ACHN (cell line): Measurements from ENCODE around the gene MYBL2.

Experiments used
- DNase-seq: peaks from one replicate; pipeline ENCODE4 v3.0.0-alpha.2; 2015
- in situ Hi-C: cut with HindIII; loops from 2 replicates; pipeline ENCODE4 v1.10.0; 2017; ENCODE audit warnings: low sequenced_read_pairs, low pct_ligation_motif_present, low pct_unique_long_range_greater_than_20kb

MYBL2 gene

GRCh38 chr20:43716757-43717615, 50.1 kb downstream of the MYBL2 start:
- DNase-seq: no peak
- in situ Hi-C loops: no loop called here

GRCh38 chr20:43717616-43717995, 50.7 kb downstream of the MYBL2 start:
- no peak for DNase-seq
- in situ Hi-C loops: no loop called here

- in situ Hi-C loops: no loop called here
- no peak for DNase-seq
These were observed 53.1 kb downstream of the MYBL2 start for GRCh38 chr20:43720007-43720406.

- no peak for DNase-seq
- in situ Hi-C loops: no loop called here
These were observed 54.1 kb downstream of the MYBL2 start for GRCh38 chr20:43721097-43721428.

GRCh38 chr20:43721429-43722152, 54.7 kb downstream of the MYBL2 start:
- in situ Hi-C loops: no loop called here
- no peak for DNase-seq

GRCh38 chr20:43722153-43722505, 55.2 kb downstream of the MYBL2 start:
- DNase-seq: no peak
- in situ Hi-C loops: no loop called here

- DNase-seq: no peak
- in situ Hi-C loops: no loop called here
These were observed 56.3 kb downstream of the MYBL2 start for GRCh38 chr20:43723186-43723585.

- no peak for DNase-seq
- in situ Hi-C loops: no loop called here
These were observed 56.8 kb downstream of the MYBL2 start for GRCh38 chr20:43723735-43724134.

- in situ Hi-C loops: no loop called here
- no peak for DNase-seq
These were observed 57.5 kb downstream of the MYBL2 start for GRCh38 chr20:43724383-43724782.

- DNase-seq: no peak
- in situ Hi-C loops: no loop called here
These were observed 58.8 kb downstream of the MYBL2 start for GRCh38 chr20:43725666-43726065.

GRCh38 chr20:43726333-43726732, 59.4 kb downstream of the MYBL2 start:
- no peak for DNase-seq
- in situ Hi-C loops: no loop called here

- in situ Hi-C loops: no loop called here
- DNase-seq: no peak
These were observed 60.0 kb downstream of the MYBL2 start, which contains the start of gene GTSF1L for GRCh38 chr20:43726811-43727338. Gene GTSF1L, minus strand, starts transcription at chr20:43727002. Its CDS starts 308 bp downstream, at chr20:43726694.

GRCh38 chr20:43727980-43728590, 61.2 kb downstream of the MYBL2 start:
- DNase-seq: no peak
- in situ Hi-C loops: no loop called here

- in situ Hi-C loops: no loop called here
- no peak for DNase-seq
These were observed 61.9 kb downstream of the MYBL2 start for GRCh38 chr20:43728686-43729255.

- no peak for DNase-seq
- in situ Hi-C loops: no loop called here
These were observed 64.6 kb downstream of the MYBL2 start for GRCh38 chr20:43731469-43731868.

- in situ Hi-C loops: no loop called here
- DNase-seq: no peak
These were observed 65.0 kb downstream of the MYBL2 start for GRCh38 chr20:43731927-43732326.

GRCh38 chr20:43736588-43737158, 69.8 kb downstream of the MYBL2 start:
- no peak for DNase-seq
- in situ Hi-C loops: no loop called here

GRCh38 chr20:43737925-43738324, 71.0 kb downstream of the MYBL2 start:
- DNase-seq: no peak
- in situ Hi-C loops: no loop called here
